NCI-H1930 (cell line): ENCODE results near the gene TBC1D2.
"Not testable (repeated sequence)": the region's sequence is repeated elsewhere in the genome, so short reads cannot be mapped to it uniquely, and the experiment has no call there.

ENCODE experiments used
- DNase-seq, 2 experiments: peaks; one replicate each; lab custom pipeline; 2025; lab: John Stamatoyannopoulos, UW

The TBC1D2 gene

DNA sequence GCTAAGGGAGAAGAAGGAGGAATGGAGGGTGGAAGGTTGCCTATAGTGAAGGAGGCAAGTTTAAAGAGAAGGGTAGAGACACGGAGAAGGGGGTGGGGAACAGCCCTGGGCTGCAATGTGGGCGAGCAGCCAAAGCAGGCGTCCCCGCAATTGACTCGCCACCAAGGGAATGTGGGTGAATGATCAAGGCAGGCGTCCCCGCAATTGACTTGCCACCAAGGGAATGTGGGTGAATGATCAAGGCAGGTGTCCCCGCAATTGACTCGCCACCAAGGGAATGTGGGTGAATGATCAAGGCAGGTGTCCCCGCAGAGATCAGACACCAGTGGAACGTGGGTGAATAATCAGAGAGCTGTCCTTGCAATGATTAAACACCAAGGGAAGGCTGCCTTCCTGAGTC lies 14.8 kb upstream of the TBC1D2 start:
- not testable (repeated sequence) for DNase-seq

DNA sequence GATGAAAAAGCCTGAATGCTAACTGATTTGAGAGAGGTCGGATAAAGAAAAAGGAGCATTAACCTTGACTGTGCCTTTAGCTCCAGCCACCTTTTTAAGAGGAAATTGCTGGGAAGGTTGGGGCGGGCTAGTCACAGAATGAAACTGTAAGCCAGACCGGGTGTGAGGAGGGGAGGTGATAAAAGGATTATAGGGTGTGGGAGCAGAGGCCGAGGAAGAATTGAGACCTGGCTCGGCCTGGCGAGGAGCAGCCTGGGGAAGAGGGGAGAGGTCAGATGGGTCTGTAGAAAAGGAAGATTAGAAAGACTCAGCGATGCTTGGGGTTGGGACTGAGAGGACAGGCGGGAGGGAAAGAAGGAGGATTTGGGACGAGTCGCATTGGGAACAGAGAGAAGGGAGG lies 14.2 kb upstream of the TBC1D2 start:
- DNase-seq: not testable (repeated sequence)

DNA sequence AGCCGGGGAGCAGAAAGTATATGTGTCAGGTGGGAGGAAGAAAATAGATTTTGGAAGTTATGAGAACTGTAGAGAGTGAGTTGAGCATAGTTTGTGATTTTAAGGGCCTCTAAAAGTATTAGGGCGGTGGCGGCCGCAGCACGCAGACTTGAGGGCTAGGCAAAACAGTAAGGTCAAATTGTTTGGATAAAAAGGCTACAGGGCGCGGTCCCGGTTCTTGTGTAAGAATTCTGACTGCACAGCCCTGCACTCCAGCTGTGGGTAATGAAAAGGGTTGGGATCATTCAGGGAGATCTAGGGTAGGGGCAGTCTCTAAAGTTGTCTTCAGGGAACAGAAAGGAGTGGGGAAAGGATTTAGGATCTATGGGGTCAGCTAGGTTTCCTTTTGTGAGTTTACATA lies 12.1 kb upstream of the TBC1D2 start:
- DNase-seq: not testable (repeated sequence)

GRCh38 chr9:98264516-98264915 lies 9.1 kb upstream of the TBC1D2 start:
- DNase-seq: no peak

DNA sequence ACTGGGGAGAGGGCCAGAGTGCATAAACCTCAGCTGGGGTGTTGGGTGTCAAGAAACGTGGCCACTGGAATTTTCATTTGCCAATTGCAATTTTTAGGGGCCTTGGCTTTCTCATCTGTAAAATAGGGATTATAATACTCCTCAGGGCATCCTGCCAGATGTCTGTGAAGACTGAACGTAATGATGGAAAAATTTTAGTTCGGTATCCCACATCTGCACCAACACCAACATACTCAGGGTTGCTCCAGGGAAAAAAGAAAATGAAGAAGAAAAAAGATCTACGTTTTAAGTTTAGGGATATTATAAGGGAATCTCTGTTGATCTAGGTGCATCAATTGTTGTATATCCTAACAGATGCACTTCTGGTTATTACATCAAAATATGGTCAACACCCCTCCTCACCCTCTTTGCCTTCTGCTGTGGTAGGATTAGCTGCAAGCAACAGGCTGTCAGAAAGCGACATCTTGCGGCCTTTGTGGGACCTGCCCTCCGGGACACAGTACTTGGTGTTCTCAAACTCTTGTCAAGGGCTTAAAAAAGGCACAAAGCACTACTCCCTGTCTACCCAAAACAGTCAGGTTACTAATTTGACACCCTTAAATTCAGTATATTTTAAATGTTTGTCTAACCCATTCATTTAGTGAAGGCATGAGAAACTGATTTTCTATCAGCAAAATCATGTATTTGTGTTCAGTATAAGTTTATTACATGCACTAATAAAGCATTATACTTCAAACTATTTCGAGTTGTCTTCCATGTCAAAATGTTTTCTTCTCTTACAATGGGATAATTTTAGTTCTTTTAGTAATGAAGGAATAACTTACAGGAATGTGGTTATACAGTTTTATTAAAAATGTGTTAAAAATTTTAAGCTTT lies 8.3 kb upstream of the TBC1D2 start:
- peak; percentile 42 to 65 for DNase-seq

- no peak for DNase-seq
These were observed 7.6 kb upstream of the TBC1D2 start for GRCh38 chr9:98263080-98263479.

DNA sequence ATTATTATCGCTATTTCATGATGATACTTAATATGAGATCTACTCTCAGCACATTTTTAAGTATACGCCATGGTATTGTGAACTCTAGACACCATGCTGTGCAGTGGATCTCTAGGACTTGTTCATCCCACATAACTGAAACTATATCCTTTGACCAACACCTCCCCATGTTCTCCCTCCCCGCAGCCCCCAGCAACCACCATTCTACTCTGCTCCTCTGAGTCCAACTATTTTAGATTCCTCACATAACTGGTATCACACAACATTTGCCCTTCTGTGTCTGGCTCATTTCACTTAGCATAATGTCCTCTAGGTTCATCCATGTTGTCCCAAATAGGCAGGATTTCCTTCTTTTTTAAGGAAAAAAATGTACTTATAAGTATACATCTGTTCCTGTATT lies 6.6 kb upstream of the TBC1D2 start:
- DNase-seq: no peak

- DNase-seq: no peak
These were observed 5.2 kb upstream of the TBC1D2 start for GRCh38 chr9:98260635-98261034.

DNA sequence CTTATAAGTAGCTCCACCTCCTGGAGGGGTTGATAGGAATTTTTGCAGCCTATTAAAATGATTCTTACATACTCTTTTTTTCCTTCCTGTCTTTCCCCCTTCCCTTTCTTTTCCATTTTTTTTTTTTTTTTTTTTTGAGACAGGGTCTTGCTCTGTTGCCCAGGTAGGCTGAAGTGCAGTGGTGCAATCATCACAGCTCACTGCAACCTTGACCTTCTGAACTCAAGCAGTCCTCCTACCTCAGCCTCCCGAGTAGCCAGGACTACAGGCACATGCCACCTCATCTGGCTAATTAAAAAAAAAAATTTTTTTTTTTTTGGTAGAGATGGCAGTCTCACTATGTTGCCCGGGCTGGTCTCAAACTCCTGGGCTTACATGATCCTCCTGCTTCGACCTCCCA lies 4.3 kb upstream of the TBC1D2 start:
- no peak for DNase-seq

DNA sequence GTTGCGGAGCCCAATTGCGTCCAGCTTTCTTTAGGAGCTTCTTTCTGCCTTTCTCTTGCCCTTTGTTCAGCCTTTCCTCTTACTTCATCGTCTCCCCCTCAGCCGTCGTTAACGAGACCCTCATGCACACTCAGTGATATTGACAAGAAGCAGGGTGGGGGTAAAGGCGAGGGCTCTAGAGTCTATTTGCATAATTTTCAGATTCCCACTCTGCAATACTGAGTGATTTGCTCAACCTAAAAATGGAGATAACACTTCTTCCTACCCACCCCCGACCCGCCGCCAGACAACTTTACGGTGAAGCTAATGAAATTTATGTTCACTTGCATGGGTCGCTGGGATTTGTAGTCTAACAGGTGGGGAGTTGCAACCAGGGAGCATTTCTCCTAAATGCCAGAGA lies 1.3 kb upstream of the TBC1D2 start:
- DNase-seq: no peak

DNA sequence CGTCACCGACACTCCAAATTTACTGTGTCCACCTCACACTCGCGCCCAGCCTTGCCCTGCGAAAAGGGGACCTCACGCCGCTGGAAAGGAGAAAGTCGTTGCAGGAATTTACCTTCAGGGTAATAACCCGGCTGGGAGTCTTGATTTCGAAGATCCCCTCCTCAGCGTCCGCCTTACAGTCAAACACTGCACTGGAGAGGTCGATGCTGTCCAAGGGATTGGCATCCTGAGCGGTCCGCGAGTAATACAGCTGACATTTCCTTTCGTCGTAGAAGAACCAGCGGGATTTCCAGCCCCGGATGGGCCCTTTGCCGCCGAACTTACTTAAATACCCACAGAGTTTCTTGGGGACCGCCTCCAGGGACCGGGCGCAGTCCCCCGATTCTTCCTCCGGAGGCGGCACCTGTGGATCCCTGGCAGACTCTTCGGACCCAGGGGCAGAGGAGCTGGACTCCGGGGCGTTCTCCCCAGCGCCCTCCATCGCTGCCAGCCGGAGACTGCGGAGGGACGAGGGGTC lies 330 bp downstream of the TBC1D2 start:
- DNase-seq: no peak

DNA sequence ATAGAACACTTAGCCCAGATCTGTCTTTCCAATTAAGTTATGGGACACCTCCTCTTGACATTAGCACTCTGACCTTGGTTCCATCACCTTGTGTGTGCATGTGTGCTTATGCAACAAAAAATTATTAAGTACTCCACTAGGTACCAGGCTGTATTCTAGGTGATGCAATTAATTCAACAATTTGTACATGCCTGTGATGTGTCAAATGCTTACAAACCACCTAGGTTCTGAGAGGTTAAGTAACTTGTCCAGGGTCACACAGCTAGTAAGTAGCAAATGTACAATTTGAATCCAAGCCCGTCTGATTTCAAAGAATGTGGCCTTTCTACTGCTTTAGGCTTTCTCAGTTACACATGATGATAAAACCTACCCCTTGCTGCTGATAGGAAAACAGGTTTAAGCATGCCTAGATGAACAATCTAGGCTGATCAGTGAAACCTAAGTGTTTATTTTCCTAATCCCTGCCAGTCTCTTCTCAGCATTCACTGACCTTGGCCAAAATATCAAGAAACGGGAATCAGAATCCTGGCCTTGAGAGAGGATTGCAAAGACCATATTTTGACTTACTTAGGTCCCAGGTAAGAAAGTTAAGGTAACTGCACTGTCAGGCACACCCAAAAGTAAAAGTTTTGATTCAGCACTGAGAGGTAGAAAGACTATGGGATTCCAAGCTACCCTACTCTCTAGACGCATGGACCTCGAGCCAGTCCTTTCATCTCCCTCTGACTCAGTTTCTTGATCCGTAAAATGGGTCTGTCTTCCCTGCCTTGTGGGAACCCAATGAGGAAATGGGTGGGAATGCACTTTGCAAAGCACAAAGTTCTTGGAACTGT lies 1.0 kb downstream of the TBC1D2 start:
- no peak for DNase-seq

- no peak for DNase-seq
These were observed 1.9 kb downstream of the TBC1D2 start for GRCh38 chr9:98253565-98253964.

GRCh38 chr9:98251551-98251950 lies 3.9 kb downstream of the TBC1D2 start:
- DNase-seq: no peak

DNA sequence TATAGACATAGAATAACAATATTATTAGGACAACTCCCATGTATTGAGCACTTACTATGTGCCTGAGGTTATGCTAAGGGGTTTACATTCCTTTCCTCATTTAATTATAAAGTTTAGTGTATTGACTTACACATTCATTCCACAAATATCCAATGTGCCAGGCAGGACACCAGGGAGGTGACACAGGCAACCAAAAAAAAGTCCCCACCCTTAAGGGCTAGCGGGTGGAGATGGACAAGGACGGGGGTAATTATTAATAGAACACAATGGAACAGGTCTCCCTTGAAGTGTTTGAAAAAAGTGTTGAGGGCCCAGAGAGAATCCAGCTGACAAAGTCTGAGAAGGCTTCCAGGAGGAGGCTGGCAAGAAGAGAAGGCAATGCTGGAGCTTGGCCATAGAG lies 5.7 kb downstream of the TBC1D2 start:
- no peak for DNase-seq

- no peak for DNase-seq
These were observed 6.5 kb downstream of the TBC1D2 start for GRCh38 chr9:98248737-98249474.

- no peak for DNase-seq
These were observed 7.4 kb downstream of the TBC1D2 start for GRCh38 chr9:98247831-98248657.

GRCh38 chr9:98242426-98242825 lies 13.0 kb downstream of the TBC1D2 start:
- DNase-seq: no peak

GRCh38 chr9:98241357-98242300 lies 13.8 kb downstream of the TBC1D2 start:
- DNase-seq: no peak

- DNase-seq: no peak
These were observed 15.0 kb downstream of the TBC1D2 start for GRCh38 chr9:98240475-98240874.
